ENCODE measurements around the gene FAM170B.

- TF ChIP-seq, protein P1, sequence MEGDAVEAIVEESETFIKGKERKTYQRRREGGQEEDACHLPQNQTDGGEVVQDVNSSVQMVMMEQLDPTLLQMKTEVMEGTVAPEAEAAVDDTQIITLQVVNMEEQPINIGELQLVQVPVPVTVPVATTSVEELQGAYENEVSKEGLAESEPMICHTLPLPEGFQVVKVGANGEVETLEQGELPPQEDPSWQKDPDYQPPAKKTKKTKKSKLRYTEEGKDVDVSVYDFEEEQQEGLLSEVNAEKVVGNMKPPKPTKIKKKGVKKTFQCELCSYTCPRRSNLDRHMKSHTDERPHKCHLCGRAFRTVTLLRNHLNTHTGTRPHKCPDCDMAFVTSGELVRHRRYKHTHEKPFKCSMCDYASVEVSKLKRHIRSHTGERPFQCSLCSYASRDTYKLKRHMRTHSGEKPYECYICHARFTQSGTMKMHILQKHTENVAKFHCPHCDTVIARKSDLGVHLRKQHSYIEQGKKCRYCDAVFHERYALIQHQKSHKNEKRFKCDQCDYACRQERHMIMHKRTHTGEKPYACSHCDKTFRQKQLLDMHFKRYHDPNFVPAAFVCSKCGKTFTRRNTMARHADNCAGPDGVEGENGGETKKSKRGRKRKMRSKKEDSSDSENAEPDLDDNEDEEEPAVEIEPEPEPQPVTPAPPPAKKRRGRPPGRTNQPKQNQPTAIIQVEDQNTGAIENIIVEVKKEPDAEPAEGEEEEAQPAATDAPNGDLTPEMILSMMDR (IDR thresholded peaks at IDR 0.05; ENCODE audit: extremely low read depth in 1 of 2, insufficient read depth in 1 of 2, low read depth in 1 of 2, low read length in 2 of 2), result no peak
- no peak for TF ChIP-seq EZH2 (IDR thresholded peaks at IDR 0.05; ENCODE audit: borderline replicate concordance, low read depth, low read length, severe bottlenecking)
- TF ChIP-seq POLR2AphosphoS5 (IDR thresholded peaks at IDR 0.05; ENCODE audit: insufficient read depth, low read depth, low read length), result no peak
- TF ChIP-seq, protein P2, sequence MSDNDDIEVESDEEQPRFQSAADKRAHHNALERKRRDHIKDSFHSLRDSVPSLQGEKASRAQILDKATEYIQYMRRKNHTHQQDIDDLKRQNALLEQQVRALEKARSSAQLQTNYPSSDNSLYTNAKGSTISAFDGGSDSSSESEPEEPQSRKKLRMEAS (IDR thresholded peaks at IDR 0.05; ENCODE audit: insufficient read depth, insufficient read length), result no peak
- TF ChIP-seq GATA2 (IDR thresholded peaks at IDR 0.05; ENCODE audit: insufficient read depth, insufficient read length, low read depth, low read length), result no peak
- TF ChIP-seq POLR2A (IDR thresholded peaks at IDR 0.05; ENCODE audit: low read depth, low read length), result no peak
Measured at GRCh38 chr10:49081547-49082275, 52.1 kb downstream of the FAM170B start.

Data from endothelial cell of umbilical vein (primary cell).